ENCODE measurements around the gene KLHL34.

KLHL34 gene

DNA sequence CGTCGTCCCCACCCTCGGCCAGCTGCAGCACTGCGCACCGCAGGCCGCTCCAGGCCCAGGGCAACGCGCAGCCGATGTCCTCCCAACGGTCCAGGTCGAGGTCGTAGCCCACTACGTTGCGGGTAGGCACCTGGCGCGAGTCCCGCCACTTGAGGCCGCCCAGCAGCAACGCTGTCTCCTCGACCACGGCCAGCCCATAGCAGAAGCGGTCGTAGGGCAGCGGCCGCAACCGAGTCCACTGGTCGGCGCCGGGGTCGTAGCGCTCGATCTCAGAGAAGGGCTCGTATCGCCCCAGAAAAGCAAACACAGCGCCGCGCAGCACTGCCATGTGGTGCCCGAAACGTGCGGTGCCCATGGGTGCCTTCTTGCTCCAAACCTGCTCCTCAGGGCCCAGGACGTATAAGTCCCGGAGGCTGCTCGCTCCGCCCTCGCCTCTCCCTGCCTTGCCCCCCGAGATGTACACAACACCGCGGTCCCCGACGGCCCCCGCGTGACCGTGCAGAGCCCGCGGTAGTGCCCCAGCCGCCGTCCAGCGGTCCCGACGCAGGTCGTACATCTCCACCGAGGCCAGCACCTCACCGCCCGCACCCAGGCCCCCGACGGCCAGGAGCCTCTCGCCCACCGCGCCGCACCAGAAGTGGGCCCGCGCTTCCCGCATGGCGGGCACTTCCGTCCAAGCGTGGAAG is 2.1 kb downstream of the KLHL34 start:
- DNase-seq, result no peak

DNA sequence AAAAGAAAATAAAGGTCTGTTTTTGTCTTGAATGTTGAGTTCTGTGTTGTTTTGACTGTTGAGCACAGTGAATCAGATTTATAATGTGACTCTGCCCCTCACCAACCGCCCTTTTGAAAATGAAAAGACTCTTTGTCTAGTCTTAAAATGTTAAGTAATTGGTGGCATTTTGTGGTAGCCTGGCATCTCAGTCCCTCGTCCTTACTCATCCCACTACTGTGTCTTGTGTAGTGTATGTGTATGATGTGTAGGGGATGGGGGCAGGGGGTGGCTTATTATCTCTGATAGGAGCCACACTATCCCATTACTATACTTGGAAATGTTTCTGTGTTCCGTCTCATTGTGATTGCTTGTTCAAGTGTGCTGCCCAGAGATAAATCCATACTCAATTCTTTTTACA is 12.2 kb downstream of the KLHL34 start:
- no peak for DNase-seq

DNA sequence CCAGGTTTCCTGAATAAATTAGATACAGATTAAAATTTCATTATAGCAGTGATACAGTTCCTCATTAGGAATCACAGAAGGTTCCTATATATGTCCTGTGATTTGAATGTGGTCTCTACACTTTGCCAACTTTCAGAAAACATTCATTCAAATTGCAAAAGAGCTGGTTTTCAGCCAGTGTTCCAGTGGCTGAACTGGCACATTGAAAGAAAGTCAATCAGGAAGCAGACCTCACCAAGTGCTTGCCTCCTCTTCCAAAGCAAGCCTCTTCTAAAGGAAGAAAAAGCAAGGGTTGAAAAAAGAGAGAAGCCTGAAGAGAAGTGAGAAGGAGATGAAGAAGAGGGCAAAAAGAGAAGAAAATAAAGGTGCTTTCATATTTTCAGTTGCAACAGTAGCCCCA is 12.7 kb downstream of the KLHL34 start:
- no peak for DNase-seq

DNA sequence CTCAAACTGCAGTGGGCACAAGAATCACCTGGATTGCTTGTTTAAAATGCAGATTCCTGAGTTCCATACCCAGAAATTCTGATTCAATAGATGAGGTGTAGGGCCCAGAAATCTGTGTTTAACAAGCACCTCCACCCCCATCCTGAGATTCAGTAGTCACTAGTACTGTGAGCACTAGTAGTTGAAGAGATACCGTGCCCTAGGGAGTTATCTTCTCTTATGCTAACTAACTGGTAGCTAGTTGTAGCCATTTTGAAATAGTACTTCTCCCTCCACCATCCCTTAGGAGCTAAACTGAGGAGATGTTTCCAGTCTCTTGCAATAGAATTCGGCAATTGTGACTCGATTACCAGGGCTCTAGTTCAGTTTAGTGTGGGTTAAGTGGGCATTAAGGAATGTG is 18.4 kb downstream of the KLHL34 start:
- no peak for DNase-seq

DNA sequence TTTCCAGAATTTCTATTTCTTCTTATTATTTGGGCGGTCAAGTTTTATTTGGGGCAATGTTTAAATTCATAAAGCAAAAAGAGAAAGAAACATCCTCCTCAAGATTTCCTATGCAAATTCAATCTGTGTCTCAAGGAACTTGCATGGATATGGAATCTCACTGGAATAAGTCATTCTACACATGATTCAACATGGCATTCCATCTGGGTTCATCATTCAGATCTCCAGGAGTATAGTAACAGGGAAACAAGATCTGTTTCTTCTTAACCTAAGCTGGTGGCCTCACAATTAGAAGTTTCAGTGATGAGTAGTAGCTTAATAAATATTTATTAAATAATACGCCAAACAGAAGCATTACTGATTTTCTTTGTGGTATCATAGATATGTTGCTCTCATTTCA is 19.8 kb downstream of the KLHL34 start:
- no peak for DNase-seq

DNA sequence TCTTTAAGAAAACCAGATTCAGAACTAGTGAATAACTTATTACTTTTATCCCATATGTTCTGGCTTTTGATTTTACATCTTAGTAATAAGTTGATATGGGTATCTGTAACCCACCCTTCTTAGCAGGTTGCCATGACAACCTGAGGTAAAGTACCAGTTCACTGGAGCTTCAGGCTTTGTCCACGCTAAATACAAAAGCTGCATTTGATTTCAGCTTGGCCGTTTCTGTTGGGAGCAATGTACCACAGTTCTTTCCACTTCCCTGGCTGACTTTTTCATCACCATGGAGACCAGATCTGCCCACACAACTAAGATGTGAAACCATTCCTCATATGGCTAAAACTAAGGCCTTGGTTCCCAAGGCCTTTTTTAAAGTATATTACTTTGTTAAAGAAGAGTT is 26.1 kb downstream of the KLHL34 start:
- no peak for DNase-seq

DNA sequence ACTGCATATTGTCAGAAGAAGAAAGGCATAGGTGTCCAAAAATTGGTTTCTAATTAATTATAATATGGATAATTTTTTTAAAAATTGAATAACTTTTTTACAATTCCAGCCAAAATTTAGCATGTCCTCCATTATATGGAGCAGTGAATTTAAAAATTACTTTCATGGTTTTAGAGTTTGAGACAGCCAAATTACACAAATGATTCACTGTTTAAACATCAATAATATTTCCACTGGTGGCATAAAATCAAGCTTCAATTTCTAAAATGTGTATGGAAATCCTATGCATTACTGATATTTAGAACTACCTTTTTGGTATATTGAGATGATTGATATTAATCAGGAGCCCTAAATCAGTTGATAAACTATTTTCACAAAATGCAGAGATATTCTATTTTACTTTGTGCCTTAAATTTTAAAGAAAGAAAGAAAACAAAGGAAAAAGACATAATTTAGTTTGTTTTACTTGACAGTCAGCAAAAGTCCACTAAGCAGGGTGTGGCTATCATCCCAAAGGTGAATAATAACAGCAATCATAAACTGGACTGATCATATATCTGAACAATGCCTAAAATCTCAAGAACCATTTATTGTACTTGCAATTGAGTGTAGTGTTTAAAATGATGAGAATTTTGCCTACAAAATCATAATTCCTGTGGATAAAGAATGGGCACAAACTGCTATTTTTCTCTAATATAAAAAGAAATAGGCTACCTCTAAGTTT is 34.2 kb downstream of the KLHL34 start:
- DNase-seq, result no peak

DNA sequence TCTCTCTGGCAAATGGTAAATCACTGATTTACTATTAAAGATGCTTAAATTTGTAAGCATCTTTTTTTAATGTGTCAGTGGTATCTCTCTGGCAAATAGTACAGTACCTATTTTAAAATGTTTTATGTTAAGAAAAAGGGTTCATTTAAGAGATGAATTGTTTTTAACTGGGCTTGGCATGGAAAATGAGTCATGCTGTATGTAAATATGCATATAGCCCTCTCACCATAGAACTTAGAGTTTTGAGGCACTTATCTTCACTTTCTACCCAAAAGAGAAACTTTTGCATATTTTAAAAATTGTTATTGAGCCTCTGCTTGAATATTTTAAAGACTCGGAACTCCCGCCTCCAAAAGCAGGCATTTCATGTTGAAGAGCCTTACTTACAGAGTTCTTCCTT is 37.9 kb downstream of the KLHL34 start:
- DNase-seq, result no peak

DNA sequence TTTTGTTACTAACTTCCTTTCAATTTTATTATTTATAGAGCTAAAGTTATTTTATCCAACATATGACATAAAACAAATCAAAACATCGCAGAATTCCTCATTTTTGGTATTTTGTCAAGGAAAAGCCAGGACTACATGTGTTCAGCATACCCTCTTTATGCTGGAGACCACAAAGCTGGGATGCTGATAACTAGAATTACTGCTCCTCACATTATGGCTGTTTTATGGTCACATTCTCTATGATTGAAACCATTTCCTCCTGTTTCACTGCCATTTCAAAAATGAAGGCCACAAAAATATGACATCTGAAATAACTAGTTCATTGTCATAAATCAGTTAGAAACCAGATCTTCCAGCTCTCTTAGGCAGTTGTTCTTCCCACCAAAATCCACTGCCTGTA is 41.7 kb downstream of the KLHL34 start:
- DNase-seq, result no peak

DNA sequence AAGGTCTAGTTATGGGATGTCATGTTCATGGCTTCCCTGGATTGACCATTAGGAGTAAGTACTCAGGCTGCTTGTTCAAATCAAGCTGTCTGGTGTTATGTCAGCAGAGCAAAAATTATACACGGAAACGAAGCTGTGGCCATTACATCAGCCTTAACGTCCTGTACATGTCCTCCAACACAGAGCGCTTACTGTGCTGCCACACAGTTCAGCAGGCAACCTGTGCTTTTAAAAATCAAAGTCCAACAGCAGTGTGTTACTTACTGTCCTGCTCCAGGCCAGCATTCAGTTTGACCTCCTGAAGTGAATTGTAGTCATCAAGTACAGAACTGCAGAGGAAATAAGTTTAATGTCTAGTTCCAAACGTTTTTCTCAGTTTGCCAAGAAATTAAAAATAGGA is 46.0 kb downstream of the KLHL34 start:
- DNase-seq, result no peak

DNA sequence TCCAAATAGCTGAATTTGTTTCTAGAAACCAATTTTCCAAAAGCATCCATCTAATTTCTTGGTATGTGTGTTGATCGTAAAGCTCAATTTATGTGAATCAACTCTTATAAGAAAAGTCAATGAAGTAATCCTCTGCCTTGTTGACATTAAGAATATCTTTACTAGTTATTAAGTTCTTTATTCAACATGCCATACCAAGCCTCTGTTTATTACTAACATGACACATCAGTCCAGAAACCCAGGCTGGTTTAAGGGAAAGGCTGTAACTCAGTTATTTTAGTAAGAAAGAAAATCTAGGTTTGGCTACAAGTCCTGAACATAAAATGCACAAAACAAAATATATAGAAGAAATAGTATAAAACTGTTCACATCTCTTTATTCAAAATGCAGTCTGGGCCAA is 48.0 kb downstream of the KLHL34 start:
- no peak for DNase-seq

DNA sequence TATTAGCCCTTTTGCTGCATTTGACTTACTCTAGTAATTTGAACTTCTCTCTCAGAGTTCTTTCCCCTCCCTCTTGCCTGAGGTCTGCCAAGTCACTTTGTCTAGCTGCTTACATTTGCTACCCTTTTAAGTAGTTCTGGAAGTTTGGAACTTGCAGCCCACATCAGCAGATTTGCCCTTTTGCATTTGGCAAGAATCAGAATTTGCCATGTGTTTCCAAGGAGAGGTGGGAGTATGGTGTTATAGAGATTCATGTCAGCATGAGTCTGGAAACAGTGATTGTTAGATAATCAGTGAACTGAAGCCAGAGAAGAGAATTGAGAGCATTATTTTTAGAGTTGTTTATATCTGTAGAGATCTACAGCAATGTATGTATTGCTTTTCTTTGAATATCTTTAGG is 52.1 kb downstream of the KLHL34 start:
- DNase-seq, result no peak

All from CD4-positive, alpha-beta T cell treated with Interleukin-12 subunit alpha and Interleukin-12 subunit beta, for 1 hour (primary cell).